H9 (cell line): Measurements from ENCODE around the gene ZNF865. TPM values are rescaled to one million over a fixed set of nuclear protein-coding genes. Genes with fewer than 3 reads are reported as not detected.
A peak's percentile ranks its signal among the peaks of the same experiment; 100 is the strongest.

Source experiments
- DNase-seq: peaks from one replicate; pipeline ENCODE4 v3.0.0-alpha.2; 2017
- H2AFZ ChIP-seq: one replicate; pipeline ENCODE4 v1.6.1; 2013; ENCODE audit warnings: mild to moderate bottlenecking, low read length, control low read depth, moderate library complexity
- H2AK5ac ChIP-seq: 2 replicates; pipeline ENCODE4 v1.6.1; 2013; ENCODE audit warnings: low read length, control low read depth, mixed read lengths; ENCODE audit not compliant: insufficient read length
- H2BK120ac ChIP-seq: one replicate; pipeline ENCODE4 v1.6.1; 2013; ENCODE audit warnings: low read depth, mild to moderate bottlenecking, low read length, control low read depth, inconsistent platforms; ENCODE audit not compliant: poor library complexity, severe bottlenecking
- H2BK12ac ChIP-seq: 2 replicates; pipeline ENCODE4 v1.6.1; 2013; ENCODE audit warnings: low read length, control low read depth, mixed read lengths, low read depth; ENCODE audit not compliant: insufficient read length
- H2BK15ac ChIP-seq: 2 replicates; pipeline ENCODE4 v1.6.1; 2013; ENCODE audit warnings: low read depth, low read length, control low read depth
- H2BK20ac ChIP-seq: one replicate; pipeline ENCODE4 v1.6.1; 2013; ENCODE audit warnings: low read depth, mild to moderate bottlenecking, low read length, control low read depth, inconsistent platforms; ENCODE audit not compliant: poor library complexity, severe bottlenecking
- H2BK5ac ChIP-seq: 2 replicates; pipeline ENCODE4 v1.6.1; 2013; ENCODE audit warnings: low read length, control low read depth, mixed read lengths; ENCODE audit not compliant: insufficient read length
- H3K14ac ChIP-seq: 2 replicates; pipeline ENCODE4 v1.6.1; 2013; ENCODE audit warnings: low read length, control low read depth; ENCODE audit not compliant: insufficient read depth
- H3K18ac ChIP-seq: 2 replicates; pipeline ENCODE4 v1.6.1; 2013; ENCODE audit warnings: low read depth, mild to moderate bottlenecking, mixed read lengths, low read length, control low read depth; ENCODE audit not compliant: insufficient read length
- H3K23ac ChIP-seq: 2 replicates; pipeline ENCODE4 v1.6.1; 2013; ENCODE audit warnings: low read length, control low read depth, mixed read lengths, low read depth; ENCODE audit not compliant: insufficient read length
- H3K23me2 ChIP-seq: 2 replicates; pipeline ENCODE4 v1.6.1; 2013; ENCODE audit warnings: low read depth, mild to moderate bottlenecking, mixed read lengths, low read length, control low read depth; ENCODE audit not compliant: insufficient read length, poor library complexity, severe bottlenecking
- H3K27ac ChIP-seq: 2 replicates; pipeline ENCODE4 v1.5.1; 2013; ENCODE audit warnings: low read length, control low read depth, mixed read lengths, low read depth; ENCODE audit not compliant: insufficient read length
- H3K27me3 ChIP-seq: 2 replicates; pipeline ENCODE4 v1.6.1; 2013; ENCODE audit warnings: low read length, control low read depth, inconsistent platforms; ENCODE audit not compliant: insufficient read depth
- H3K4ac ChIP-seq: 2 replicates; pipeline ENCODE4 v1.6.1; 2013; ENCODE audit warnings: low read depth, mild to moderate bottlenecking, control low read depth, inconsistent platforms, low read length, moderate library complexity
- H3K4me1 ChIP-seq: 2 replicates; pipeline ENCODE4 v1.6.1; 2013; ENCODE audit warnings: low read length, control low read depth, inconsistent platforms; ENCODE audit not compliant: insufficient read depth
- H3K4me2 ChIP-seq: 2 replicates; pipeline ENCODE4 v1.6.1; 2013; ENCODE audit warnings: low read length, control low read depth, mixed read lengths; ENCODE audit not compliant: insufficient read length, insufficient read depth
- H3K56ac ChIP-seq: 2 replicates; pipeline ENCODE4 v1.6.1; 2013; ENCODE audit warnings: low read depth, mild to moderate bottlenecking, mixed read lengths, low read length, control low read depth; ENCODE audit not compliant: insufficient read length
- H3K79me1 ChIP-seq: 2 replicates; pipeline ENCODE4 v1.6.1; 2013; ENCODE audit warnings: low read depth, mild to moderate bottlenecking, moderate library complexity, low read length, control low read depth, inconsistent platforms; ENCODE audit not compliant: insufficient read depth, poor library complexity, severe bottlenecking
- H3K79me2 ChIP-seq: 2 replicates; pipeline ENCODE4 v1.6.1; 2013; ENCODE audit warnings: low read length, control low read depth, inconsistent platforms; ENCODE audit not compliant: insufficient read depth
- H3K9ac ChIP-seq: 2 replicates; pipeline ENCODE4 v1.6.1; 2013; ENCODE audit warnings: low read length, control low read depth, mixed read lengths; ENCODE audit not compliant: insufficient read length; ENCODE audit errors: extremely low read depth
- H3K9me3 ChIP-seq: one replicate; pipeline ENCODE4 v1.6.1; 2013; ENCODE audit warnings: low read depth, low read length, inconsistent platforms; ENCODE audit not compliant: control insufficient read depth
- H3T11ph ChIP-seq: one replicate; pipeline ENCODE4 v1.6.1; 2013; ENCODE audit warnings: mild to moderate bottlenecking, low read length, control low read depth, inconsistent platforms
- H4K20me1 ChIP-seq: one replicate; pipeline ENCODE4 v1.6.1; 2013; ENCODE audit not compliant: control insufficient read depth, insufficient read length, insufficient read depth
- H4K5ac ChIP-seq: 2 replicates; pipeline ENCODE4 v1.6.1; 2013; ENCODE audit warnings: low read depth, mild to moderate bottlenecking, mixed read lengths, low read length, control low read depth; ENCODE audit not compliant: insufficient read length
- H4K8ac ChIP-seq: replicated peaks from 2 replicates; pipeline ENCODE4 v1.6.1; 2013; ENCODE audit warnings: low read length, control low read depth, mixed read lengths, low read depth; ENCODE audit not compliant: insufficient read length
- H4K91ac ChIP-seq: 2 replicates; pipeline ENCODE4 v1.6.1; 2013; ENCODE audit warnings: low read depth, mild to moderate bottlenecking, moderate library complexity, mixed read lengths, low read length, control low read depth; ENCODE audit not compliant: insufficient read length
- H3K27ac Mint-ChIP-seq, 3 experiments: 2 replicates in 2 of 3; 3 replicates in 1 of 3; pipeline ENCODE4 v1.8.0; 2020 to 2021; ENCODE audit warnings: mixed read lengths in 3 of 3, mild to moderate bottlenecking in 1 of 3, moderate library complexity in 1 of 3
- H3K27me3 Mint-ChIP-seq: 2 replicates; pipeline ENCODE4 v1.8.0; 2021; ENCODE audit warnings: low read depth, mild to moderate bottlenecking, moderate library complexity, mixed read lengths
- H3K36me3 Mint-ChIP-seq, 3 experiments: 2 replicates in 2 of 3; 3 replicates in 1 of 3; pipeline ENCODE4 v1.8.0; 2020 to 2021; ENCODE audit warnings: low read depth in 3 of 3, mixed read lengths in 3 of 3; ENCODE audit not compliant: insufficient read depth in 1 of 3
- H3K4me1 Mint-ChIP-seq, 2 experiments: 2 replicates each; pipeline ENCODE4 v1.8.0; 2020; ENCODE audit warnings: mixed read lengths in 2 of 2
- H3K4me3 Mint-ChIP-seq, 2 experiments: 2 replicates in 1 of 2; 3 replicates in 1 of 2; pipeline ENCODE4 v1.8.0; 2020 to 2021; ENCODE audit warnings: mild to moderate bottlenecking in 2 of 2, mixed read lengths in 2 of 2, moderate library complexity in 1 of 2
- H3K9me3 Mint-ChIP-seq, 2 experiments: 2 replicates in 1 of 2; 3 replicates in 1 of 2; pipeline ENCODE4 v1.8.0; 2020; ENCODE audit warnings: mild to moderate bottlenecking in 2 of 2, mixed read lengths in 2 of 2, moderate library complexity in 1 of 2
- CTCF ChIP-seq: fragments of 200-600 bp; sonication (generic); conservative IDR thresholded peaks from 3 replicates; pipeline ENCODE4 v1.8.0; 2021; ENCODE audit warnings: antibody characterized with exemption, mild to moderate bottlenecking
- WGBS: extraction: QIAGEN DNeasy Blood & Tissue Kit; methylation state at CpG from one replicate; pipeline ENCODE4 v1.1.7; 2013; ENCODE audit warnings: missing lambda C conversion rate, low lambda C conversion rate, mixed read lengths; ENCODE audit not compliant: insufficient read length; ENCODE audit errors: extremely low coverage; 5-methylcytosine and 5-hydroxymethylcytosine counted together
- total RNA-seq: library from RNA; stranded (reverse); gene quantifications from 2 replicates; pipeline ENCODE4 v1.2.1, GENCODE V29; 2021

ZNF865 gene
- total RNA-seq, 1 experiment from 2014 or later = 14.3 TPM

DNA sequence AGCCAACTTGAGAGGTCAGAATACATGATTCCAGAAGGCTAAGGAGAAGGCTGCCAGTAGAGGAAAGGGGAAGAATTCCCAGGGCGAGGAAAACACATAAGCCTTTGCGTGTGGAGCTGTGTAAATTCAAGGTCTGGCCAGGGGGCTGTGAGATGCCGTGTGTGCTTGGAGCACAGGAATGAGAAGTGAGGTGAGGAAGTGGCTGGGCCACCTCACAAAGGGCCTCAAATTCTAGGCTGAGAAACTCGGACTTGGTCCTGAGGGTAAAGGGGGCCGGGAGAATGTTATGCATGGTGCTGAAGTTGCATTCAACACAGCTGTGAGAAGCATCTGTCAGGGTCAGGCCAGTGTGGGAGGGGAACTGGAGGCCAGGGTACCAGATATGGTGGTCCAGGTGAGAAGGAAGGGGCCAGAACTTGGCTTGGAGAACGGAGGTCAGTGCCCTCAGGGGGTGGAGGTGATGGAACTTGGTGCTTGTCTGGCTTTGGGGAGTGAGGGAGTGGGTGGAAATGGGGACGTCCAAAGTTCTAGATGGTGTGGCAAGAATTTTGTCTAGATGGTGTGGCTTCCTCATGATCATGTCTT, 30.5 kb downstream of the ZNF865 start:
- H3K4me1 Mint-ChIP-seq = peaks cover 22 to 37% of the 10 kb centered on the region in 2 experiments
- H3K4me3 Mint-ChIP-seq = peak overlapping the region; percentile 100
- no peak overlapping the region for H2AFZ ChIP-seq
- no peak overlapping the region for H2BK120ac ChIP-seq
- no peak overlapping the region for H3K14ac ChIP-seq
- no peak overlapping the region for H3K4ac ChIP-seq
- no peak overlapping the region for H3T11ph ChIP-seq
- H2BK15ac ChIP-seq = no peak overlapping the region
- H2BK12ac ChIP-seq = no peak overlapping the region
- H3K4me1 ChIP-seq = 0 out of 2 replicates have a peak, but pooled peaks cover 2% of the 10 kb centered on the region
- peak overlapping the region; percentile 11 for H3K9ac ChIP-seq
- H4K5ac ChIP-seq = no peak overlapping the region
- peaks cover 3% of the 10 kb centered on the region; the same call in 1 of the 2 replicates for H3K27me3 Mint-ChIP-seq
- H3K27me3 ChIP-seq = no peaks in the 10 kb centered on the region
- peaks cover 10% of the 10 kb centered on the region; the same call in 1 of the 2 replicates for H3K79me2 ChIP-seq
- peaks cover 6% of the 10 kb centered on the region for H3K79me1 ChIP-seq
- WGBS = no CpG with 5 or more reads among the region's 7 CpGs
- no peak overlapping the region for H3K56ac ChIP-seq
- no peak for DNase-seq
- H4K8ac ChIP-seq = no peak overlapping the region
- no peak overlapping the region for H3K23ac ChIP-seq
- no peak overlapping the region for H2AK5ac ChIP-seq
- H3K27ac Mint-ChIP-seq = peak overlapping the region in 1 of 3 experiments; percentile 100; a peak in 2 of 7 replicates
- H2BK5ac ChIP-seq = no peak overlapping the region
- no peak overlapping the region for H4K91ac ChIP-seq
- H3K18ac ChIP-seq = no peak overlapping the region
- H3K9me3 Mint-ChIP-seq = no peaks in the 10 kb centered on the region; a peak in 1 of 5 replicates
- no peaks in the 10 kb centered on the region for H3K9me3 ChIP-seq
- H4K20me1 ChIP-seq = no peaks in the 10 kb centered on the region
- no peak overlapping the region for H3K27ac ChIP-seq
- H3K36me3 Mint-ChIP-seq = peaks cover 10 to 15% (median 14%) of the 10 kb centered on the region in 3 experiments
- TF ChIP-seq CTCF = no peak
- H2BK20ac ChIP-seq = no peak overlapping the region
- peaks cover 7% of the 10 kb centered on the region for H3K23me2 ChIP-seq
- H3K4me2 ChIP-seq = peak overlapping the region; percentile 85
